H1 (cell line): ENCODE data around the gene CDH20. TPM values are rescaled to one million over a fixed set of nuclear protein-coding genes. Genes with fewer than 3 reads are reported as not detected.

Experiments
- CTCF ChIA-PET: fragments of 300-600 bp; sonication (Branson Sonifier 250); formaldehyde crosslinking; loops from one replicate; lab custom pipeline; 2021; ENCODE audit not compliant: partially characterized antibody; lab: Charles Lee
- POLR2A ChIA-PET: fragments of 300-600 bp; sonication (Branson Sonifier 250); formaldehyde crosslinking; loops from one replicate; lab custom pipeline; 2021; ENCODE audit warnings: inconsistent platforms; ENCODE audit not compliant: partially characterized antibody; lab: Charles Lee
- DNase-seq, 2 experiments: peaks; one replicate each; pipeline versions ENCODE4 v3.0.0 to v3.0.0-alpha.2; 2010 to 2022; ENCODE audit warnings: low spot score in 2 of 2, low read depth in 1 of 2, mixed read lengths in 1 of 2
- FAIRE-seq: peaks from 2 replicates; lab custom pipeline; 2011; peaks lifted over from hg19 to GRCh38; lab: Jason Lieb, UNC
- H2AFZ ChIP-seq: 2 replicates; pipeline ENCODE4 v1.8.1; 2012; ENCODE audit warnings: low read length, inconsistent platforms
- H2AK5ac ChIP-seq: 2 replicates; pipeline ENCODE4 v1.6.1; 2013; ENCODE audit warnings: low read depth, low read length
- H2BK120ac ChIP-seq: replicated peaks from 2 replicates; pipeline ENCODE3; 2013; ENCODE audit warnings: low read depth, low read length, inconsistent platforms
- H2BK12ac ChIP-seq: 2 replicates; pipeline ENCODE4 v1.6.1; 2013; ENCODE audit warnings: low read depth, low read length
- H2BK15ac ChIP-seq: 2 replicates; pipeline ENCODE4 v1.6.1; 2013; ENCODE audit warnings: low read length
- H2BK20ac ChIP-seq: 2 replicates; pipeline ENCODE4 v1.6.1; 2013; ENCODE audit warnings: low read length
- H2BK5ac ChIP-seq: 2 replicates; pipeline ENCODE4 v1.6.1; 2013; ENCODE audit warnings: low read depth, low read length
- H3K14ac ChIP-seq: 2 replicates; pipeline ENCODE4 v1.6.1; 2013; ENCODE audit warnings: inconsistent platforms; ENCODE audit not compliant: insufficient read length
- H3K18ac ChIP-seq: 2 replicates; pipeline ENCODE4 v1.6.1; 2013; ENCODE audit warnings: low read length; ENCODE audit errors: extremely low read depth
- H3K23ac ChIP-seq: 2 replicates; pipeline ENCODE4 v1.6.1; 2013; ENCODE audit warnings: inconsistent platforms; ENCODE audit not compliant: insufficient read length
- H3K23me2 ChIP-seq: 2 replicates; pipeline ENCODE4 v1.6.1; 2013; ENCODE audit warnings: low read depth, low read length
- H3K27ac ChIP-seq: 2 replicates; pipeline ENCODE4 v1.6.1; 2011; ENCODE audit warnings: low read depth, low read length, inconsistent platforms
- H3K27me3 ChIP-seq, 4 experiments: replicated peaks in 1 of 4; 1 replicate in 1 of 4; 2 replicates in 3 of 4; pipeline versions ENCODE4 v1.6.1 to v1.8.1; 2011 to 2013; ENCODE audit warnings: low read length in 3 of 4, mild to moderate bottlenecking in 3 of 4, inconsistent platforms in 2 of 4, mixed read lengths in 2 of 4, moderate library complexity in 1 of 4; ENCODE audit not compliant: control insufficient read depth in 3 of 4, insufficient read depth in 3 of 4; ENCODE audit errors: extremely low read depth in 1 of 4
- H3K36me3 ChIP-seq, 4 experiments: 2 replicates each; pipeline versions ENCODE4 v1.6.1 to v1.8.1; 2011 to 2013; ENCODE audit warnings: mild to moderate bottlenecking in 4 of 4, low read length in 3 of 4, moderate library complexity in 2 of 4, control low read depth in 1 of 4, inconsistent platforms in 1 of 4; ENCODE audit not compliant: insufficient read depth in 4 of 4, control insufficient read depth in 2 of 4
- H3K4ac ChIP-seq: replicated peaks from 2 replicates; pipeline ENCODE3; 2013; ENCODE audit warnings: low read length, low read depth, mixed read lengths, inconsistent platforms; ENCODE audit not compliant: insufficient read length
- H3K4me1 ChIP-seq, 4 experiments: replicated peaks in 1 of 4; 1 replicate in 1 of 4; 2 replicates in 3 of 4; pipeline versions ENCODE4 v1.6.1 to v1.8.1; 2011 to 2013; ENCODE audit warnings: low read length in 3 of 4, inconsistent platforms in 2 of 4, mixed read lengths in 1 of 4; ENCODE audit not compliant: insufficient read depth in 4 of 4, control insufficient read depth in 3 of 4
- H3K4me2 ChIP-seq, 2 experiments: 2 replicates each; pipeline versions ENCODE4 v1.6.1 to v1.8.1; 2011 to 2013; ENCODE audit warnings: low read depth in 2 of 2, low read length in 2 of 2, control low read depth in 1 of 2, inconsistent platforms in 1 of 2, mild to moderate bottlenecking in 1 of 2; ENCODE audit not compliant: insufficient read depth in 1 of 2
- H3K4me3 ChIP-seq, 4 experiments: fragments of 200-600, 300-600 bp in 1 of 4; sonication (generic), shearing (Covaris generic), sonication (Bioruptor Twin) in 1 of 4; 2 replicates each; pipeline versions ENCODE4 v1.5.1 to v1.8.1; 2011 to 2016; ENCODE audit warnings: low read length in 4 of 4, low read depth in 3 of 4, control low read depth in 2 of 4, inconsistent platforms in 2 of 4, mild to moderate bottlenecking in 2 of 4, mixed read lengths in 1 of 4, moderate library complexity in 1 of 4; ENCODE audit not compliant: insufficient read depth in 2 of 4; ENCODE audit errors: extremely low read depth in 1 of 4
- H3K56ac ChIP-seq: replicated peaks from 2 replicates; pipeline ENCODE3; 2013; ENCODE audit warnings: low read depth, mild to moderate bottlenecking, mixed read lengths, low read length, inconsistent platforms; ENCODE audit not compliant: insufficient read length
- H3K79me1 ChIP-seq: 2 replicates; pipeline ENCODE4 v1.6.1; 2013; ENCODE audit warnings: low read depth, low read length, control low read depth
- H3K79me2 ChIP-seq, 2 experiments: 2 replicates each; pipeline versions ENCODE4 v1.6.1 to v1.8.1; 2012 to 2013; ENCODE audit warnings: low read length in 2 of 2, mild to moderate bottlenecking in 2 of 2, inconsistent platforms in 1 of 2; ENCODE audit not compliant: insufficient read depth in 2 of 2, control insufficient read depth in 1 of 2
- H3K9ac ChIP-seq, 4 experiments: replicated peaks in 1 of 4; 1 replicate in 1 of 4; 2 replicates in 3 of 4; pipeline versions ENCODE4 v1.6.1 to v1.8.1; 2011 to 2013; ENCODE audit warnings: low read depth in 3 of 4, low read length in 3 of 4, control low read depth in 2 of 4, mild to moderate bottlenecking in 2 of 4, moderate library complexity in 2 of 4, inconsistent platforms in 1 of 4; ENCODE audit errors: extremely low read depth in 1 of 4
- H3K9me3 ChIP-seq, 2 experiments: 2 replicates each; pipeline versions ENCODE4 v1.6.1 to v1.8.1; 2012 to 2013; ENCODE audit warnings: mild to moderate bottlenecking in 2 of 2, moderate library complexity in 2 of 2, control low read depth in 1 of 2, inconsistent platforms in 1 of 2, low read depth in 1 of 2, low read length in 1 of 2, mixed read lengths in 1 of 2; ENCODE audit not compliant: insufficient read depth in 2 of 2
- H4K20me1 ChIP-seq, 2 experiments: replicated peaks in 1 of 2; 2 replicates each; pipeline versions ENCODE3 to v1.8.1; 2011 to 2013; ENCODE audit warnings: inconsistent platforms in 2 of 2, low read length in 2 of 2, mild to moderate bottlenecking in 1 of 2; ENCODE audit not compliant: insufficient read depth in 2 of 2, control insufficient read depth in 1 of 2
- H4K5ac ChIP-seq: 2 replicates; pipeline ENCODE4 v1.6.1; 2013; ENCODE audit warnings: low read length, low read depth, mixed read lengths, inconsistent platforms; ENCODE audit not compliant: insufficient read length
- H4K8ac ChIP-seq: 2 replicates; pipeline ENCODE4 v1.8.0; 2013; ENCODE audit warnings: mild to moderate bottlenecking, moderate library complexity, low read length, inconsistent platforms; ENCODE audit not compliant: insufficient read depth; ENCODE audit errors: extremely low read depth
- H4K91ac ChIP-seq: replicated peaks from 2 replicates; pipeline ENCODE3; 2013; ENCODE audit warnings: low read length, mixed read lengths, inconsistent platforms; ENCODE audit not compliant: insufficient read length
- ASH2L ChIP-seq: fragments of 200-600, 300-600 bp; sonication (generic); IDR thresholded peaks from one replicate; pipeline ENCODE4 v1.7.1; 2017; ENCODE audit warnings: low read length
- CTBP2 ChIP-seq: IDR thresholded peaks from 2 replicates; pipeline ENCODE4 v1.7.0; 2011; ENCODE audit warnings: borderline replicate concordance, mild to moderate bottlenecking, moderate library complexity, mixed read lengths, low read length; ENCODE audit not compliant: insufficient read depth, insufficient read length
- EP300 ChIP-seq, 2 experiments: IDR thresholded peaks; 1 replicate in 1 of 2; 2 replicates in 1 of 2; pipeline ENCODE4 v1.6.1; 2011 to 2012; ENCODE audit warnings: low read depth in 2 of 2, low read length in 2 of 2, mild to moderate bottlenecking in 2 of 2, borderline replicate concordance in 1 of 2, inconsistent platforms in 1 of 2, moderate library complexity in 1 of 2
- NANOG ChIP-seq: IDR thresholded peaks from 2 replicates; pipeline ENCODE4 v1.6.1; 2011; ENCODE audit warnings: low read length, low read depth, mild to moderate bottlenecking, inconsistent platforms; ENCODE audit not compliant: insufficient read depth, poor library complexity, severe bottlenecking
- TCF12 ChIP-seq: IDR thresholded peaks from 2 replicates; pipeline ENCODE4 v1.6.1; 2011; ENCODE audit warnings: low read depth, mild to moderate bottlenecking, low read length
- TEAD4 ChIP-seq: IDR thresholded peaks from 2 replicates; pipeline ENCODE4 v1.6.1; 2012; ENCODE audit warnings: low read depth, low read length, inconsistent platforms, mixed read lengths
- YY1 ChIP-seq: IDR thresholded peaks from 2 replicates; pipeline ENCODE4 v1.6.1; 2011; ENCODE audit warnings: low read depth, mild to moderate bottlenecking, low read length
- whole genome bisulfite sequencing, 2 experiments: shearing (Covaris generic) in 1 of 2; methylation state at CpG; one replicate each; pipeline versions ENCODE4 v1.1.6 to v1.1.7; 2013 to 2015; ENCODE audit warnings: low lambda C conversion rate in 2 of 2, mixed read lengths in 2 of 2, inconsistent platforms in 1 of 2, low coverage in 1 of 2, missing lambda C conversion rate in 1 of 2; ENCODE audit not compliant: insufficient replicate concordance in 2 of 2, insufficient coverage in 1 of 2, insufficient read length in 1 of 2; ENCODE audit errors: extremely low coverage in 1 of 2, missing lambda C conversion rate in 1 of 2; 5-methylcytosine and 5-hydroxymethylcytosine counted together
- long read RNA-seq, 2 experiments: library from RNA in 1 of 2; library from capped mRNA in 1 of 2; stranded (forward); transcript quantifications; one replicate each; pipeline ENCODE4 v2.0.0, GENCODE V29; 2021; ENCODE audit warnings: inconsistent platforms in 1 of 2
- polyA minus RNA-seq, 3 experiments: library from RNA; depleted of rRNA, polyadenylated mRNA; stranded (reverse); fragments of >200 nt; gene quantifications; 1 replicate in 2 of 3; 2 replicates in 1 of 3; pipeline ENCODE4 v1.2.3, GENCODE V29; 2011
- polyA plus RNA-seq, 7 experiments: library from polyadenylated mRNA; depleted of rRNA in 3 of 7; stranded (reverse) in 5 of 7; unstranded in 2 of 7; fragments of >200 nt in 5 of 7; fragments of 200-250 nt in 2 of 7; gene quantifications; 1 replicate in 5 of 7; 2 replicates in 1 of 7; 4 replicates in 1 of 7; pipeline versions ENCODE4 v1.2.1 to v1.2.3, GENCODE V29; 2011 to 2013; ENCODE audit warnings: missing spikeins in 2 of 7, mixed read lengths in 2 of 7
- total RNA-seq: library from RNA; stranded (reverse); fragmentation: NEBNext Ultra II Directional; extraction: Animal tissue kit (Norgen Biotek cat#: 25700); gene quantifications from 2 replicates; pipeline ENCODE4 v1.2.1, GENCODE V29; 2021
- TF ChIP-seq, protein P1 (sequence below), 3 experiments: IDR thresholded peaks; 1 replicate in 2 of 3; 2 replicates in 1 of 3; pipeline versions ENCODE4 v1.5.1 to v1.6.1; 2011; ENCODE audit warnings: low read length in 3 of 3, mild to moderate bottlenecking in 3 of 3, inconsistent platforms in 2 of 3, low read depth in 1 of 3, moderate library complexity in 1 of 3; ENCODE audit not compliant: insufficient read depth in 1 of 3; ENCODE audit errors: control extremely low read depth in 1 of 3

Gene CDH20
- 0.07 and 0.13 TPM in 2 replicates for total RNA-seq
- polyA plus RNA-seq (2011; rRNA removed): 0.05 and 0.12 TPM in 2 replicates
- polyA plus RNA-seq (2011; cell fraction: cytosol; rRNA removed): 0.14 TPM
- polyA plus RNA-seq (2011; cell fraction: nucleus; rRNA removed): 0.26 TPM
- polyA plus RNA-seq (2012, experiment 1 of 2): 0.09 to 0.27 TPM (median 0.12 TPM) in 4 replicates
- polyA plus RNA-seq (2012, experiment 2 of 2): not detected
- polyA plus RNA-seq (2013, experiment 1 of 2): 0.08 TPM
- polyA plus RNA-seq (2013, experiment 2 of 2): 0.09 TPM
- 0.25 and 0.32 TPM in 2 replicates for polyA minus RNA-seq (2011; rRNA and poly(A)+ RNA removed)
- polyA minus RNA-seq (2011; cell fraction: cytosol; rRNA and poly(A)+ RNA removed): not detected
- polyA minus RNA-seq (2011; cell fraction: nucleus; rRNA and poly(A)+ RNA removed): 0.30 TPM
- long read RNA-seq, experiment 1: 0 reads
- long read RNA-seq, experiment 2: 0 reads

DNA sequence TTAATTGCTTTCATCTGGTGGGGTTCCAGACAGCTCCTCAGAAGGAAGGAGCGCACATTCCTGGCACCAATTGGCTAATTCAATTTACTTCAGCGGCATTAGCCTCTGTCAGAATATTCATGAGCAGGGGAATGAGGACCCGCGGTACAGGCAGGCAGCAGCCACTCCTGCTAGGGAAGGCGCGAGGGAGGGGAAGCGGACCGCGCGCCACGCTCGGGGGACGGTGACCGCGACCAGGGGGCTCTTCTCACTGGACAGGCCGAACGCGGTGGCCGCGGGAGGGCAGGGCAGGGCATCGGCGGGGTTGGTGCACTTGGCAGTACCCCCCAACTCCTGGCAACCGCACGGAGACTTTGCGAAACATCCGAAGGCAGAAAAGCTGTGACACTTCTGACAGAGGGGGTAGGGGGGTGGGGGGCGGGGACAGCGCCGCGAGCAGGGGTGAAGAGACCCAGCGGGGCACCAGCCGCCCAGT is at the start of gene CDH20:
CDH20 (plus strand) TSS at position 160 of the 475 bp plus-strand sequence.
- ChIA-PET CTCF (interaction anchor here (1.1 to 5.2 kb wide), 5 partner anchors 9 to 1345 kb away, joined by 3 to 36 read pairs (median 9); no protein-coding TSS in a partner anchor), POLR2A (no interaction called here)
- WGBS, 2 experiments: 3% methylated on average over 24 of the region's 32 CpGs; no CpG with 5 or more reads in 1 of the 2 experiments
- Histone ChIP-seq H3K4me1 (no peaks in the 10 kb centered on the region; a peak in 1 of 7 replicates), H3K23me2 (peaks cover 17% of the 10 kb centered on the region; the same call in 1 of the 2 replicates), H3K14ac (no peak within 1 kb of the TSS), H2BK120ac (no peak within 1 kb of the TSS), H3K27me3 (peaks cover 0 to 25% (median 15%) of the 10 kb centered on the region in 4 experiments; a peak in 6 of 7 replicates), H2BK15ac (no peak within 1 kb of the TSS), H4K91ac (no peak within 1 kb of the TSS), H3K4me3 (peak within 1 kb of the TSS; percentile 50 to 73 (median 65)), H3K36me3 (no peaks in the 10 kb centered on the region), H3K56ac (no peak within 1 kb of the TSS), H2BK5ac (no peak within 1 kb of the TSS), H3K79me1 (no peaks in the 10 kb centered on the region), H4K8ac (peak within 1 kb of the TSS; percentile 73; the same call in 1 of the 2 replicates), H3K79me2 (no peaks in the 10 kb centered on the region), H4K5ac (no peak within 1 kb of the TSS), H2BK20ac (no peak within 1 kb of the TSS), H3K23ac (no peak within 1 kb of the TSS), H3K18ac (0 out of 2 replicates have a peak within 1 kb of the TSS, but pooled peaks have one; percentile 10), H3K4me2 (peak within 1 kb of the TSS; percentile 74 to 96), H3K4ac (no peak within 1 kb of the TSS), H3K27ac (no peak within 1 kb of the TSS), H2BK12ac (no peak within 1 kb of the TSS), H4K20me1 (no peaks in the 10 kb centered on the region), H3K9me3 (no peaks in the 10 kb centered on the region), H2AK5ac (no peak within 1 kb of the TSS), H2AFZ (peak within 1 kb of the TSS; percentile 96), H3K9ac (no peak within 1 kb of the TSS)
- no peak for FAIRE-seq
- DNase-seq: peak in 1 of 2 experiments; percentile 68
- no peak for TF ChIP-seq TCF12
- TF ChIP-seq CTBP2: no peak
- TF ChIP-seq TEAD4: no peak
- no peak for TF ChIP-seq ASH2L
- no peak for TF ChIP-seq NANOG
- TF ChIP-seq YY1: no peak
- no peak for TF ChIP-seq EP300 (IDR thresholded peaks at IDR 0.05; ENCODE audit: borderline replicate concordance in 1 of 2, low read depth in 2 of 2, low read length in 2 of 2)
- TF ChIP-seq, protein P1, sequence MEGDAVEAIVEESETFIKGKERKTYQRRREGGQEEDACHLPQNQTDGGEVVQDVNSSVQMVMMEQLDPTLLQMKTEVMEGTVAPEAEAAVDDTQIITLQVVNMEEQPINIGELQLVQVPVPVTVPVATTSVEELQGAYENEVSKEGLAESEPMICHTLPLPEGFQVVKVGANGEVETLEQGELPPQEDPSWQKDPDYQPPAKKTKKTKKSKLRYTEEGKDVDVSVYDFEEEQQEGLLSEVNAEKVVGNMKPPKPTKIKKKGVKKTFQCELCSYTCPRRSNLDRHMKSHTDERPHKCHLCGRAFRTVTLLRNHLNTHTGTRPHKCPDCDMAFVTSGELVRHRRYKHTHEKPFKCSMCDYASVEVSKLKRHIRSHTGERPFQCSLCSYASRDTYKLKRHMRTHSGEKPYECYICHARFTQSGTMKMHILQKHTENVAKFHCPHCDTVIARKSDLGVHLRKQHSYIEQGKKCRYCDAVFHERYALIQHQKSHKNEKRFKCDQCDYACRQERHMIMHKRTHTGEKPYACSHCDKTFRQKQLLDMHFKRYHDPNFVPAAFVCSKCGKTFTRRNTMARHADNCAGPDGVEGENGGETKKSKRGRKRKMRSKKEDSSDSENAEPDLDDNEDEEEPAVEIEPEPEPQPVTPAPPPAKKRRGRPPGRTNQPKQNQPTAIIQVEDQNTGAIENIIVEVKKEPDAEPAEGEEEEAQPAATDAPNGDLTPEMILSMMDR (IDR thresholded peaks at IDR 0.05; ENCODE audit: control extremely low read depth in 1 of 3, insufficient read depth in 1 of 3, low read depth in 1 of 3, low read length in 3 of 3): no peak
